H9 (cell line): ENCODE measurements around the gene CATSPER1. TPM values are rescaled to one million over a fixed set of nuclear protein-coding genes. Genes with fewer than 3 reads are reported as not detected.

Experiments
- DNase-seq: peaks from one replicate; pipeline ENCODE4 v3.0.0-alpha.2; 2017
- H2AFZ ChIP-seq: one replicate; pipeline ENCODE4 v1.6.1; 2013; ENCODE audit warnings: mild to moderate bottlenecking, low read length, control low read depth, moderate library complexity
- H2AK5ac ChIP-seq: 2 replicates; pipeline ENCODE4 v1.6.1; 2013; ENCODE audit warnings: low read length, control low read depth, mixed read lengths; ENCODE audit not compliant: insufficient read length
- H2BK120ac ChIP-seq: one replicate; pipeline ENCODE4 v1.6.1; 2013; ENCODE audit warnings: low read depth, mild to moderate bottlenecking, low read length, control low read depth, inconsistent platforms; ENCODE audit not compliant: poor library complexity, severe bottlenecking
- H2BK12ac ChIP-seq: 2 replicates; pipeline ENCODE4 v1.6.1; 2013; ENCODE audit warnings: low read length, control low read depth, mixed read lengths, low read depth; ENCODE audit not compliant: insufficient read length
- H2BK15ac ChIP-seq: 2 replicates; pipeline ENCODE4 v1.6.1; 2013; ENCODE audit warnings: low read depth, low read length, control low read depth
- H2BK20ac ChIP-seq: one replicate; pipeline ENCODE4 v1.6.1; 2013; ENCODE audit warnings: low read depth, mild to moderate bottlenecking, low read length, control low read depth, inconsistent platforms; ENCODE audit not compliant: poor library complexity, severe bottlenecking
- H2BK5ac ChIP-seq: 2 replicates; pipeline ENCODE4 v1.6.1; 2013; ENCODE audit warnings: low read length, control low read depth, mixed read lengths; ENCODE audit not compliant: insufficient read length
- H3K14ac ChIP-seq: 2 replicates; pipeline ENCODE4 v1.6.1; 2013; ENCODE audit warnings: low read length, control low read depth; ENCODE audit not compliant: insufficient read depth
- H3K18ac ChIP-seq: 2 replicates; pipeline ENCODE4 v1.6.1; 2013; ENCODE audit warnings: low read depth, mild to moderate bottlenecking, mixed read lengths, low read length, control low read depth; ENCODE audit not compliant: insufficient read length
- H3K23ac ChIP-seq: 2 replicates; pipeline ENCODE4 v1.6.1; 2013; ENCODE audit warnings: low read length, control low read depth, mixed read lengths, low read depth; ENCODE audit not compliant: insufficient read length
- H3K23me2 ChIP-seq: 2 replicates; pipeline ENCODE4 v1.6.1; 2013; ENCODE audit warnings: low read depth, mild to moderate bottlenecking, mixed read lengths, low read length, control low read depth; ENCODE audit not compliant: insufficient read length, poor library complexity, severe bottlenecking
- H3K27ac ChIP-seq: 2 replicates; pipeline ENCODE4 v1.5.1; 2013; ENCODE audit warnings: low read length, control low read depth, mixed read lengths, low read depth; ENCODE audit not compliant: insufficient read length
- H3K27me3 ChIP-seq: 2 replicates; pipeline ENCODE4 v1.6.1; 2013; ENCODE audit warnings: low read length, control low read depth, inconsistent platforms; ENCODE audit not compliant: insufficient read depth
- H3K4ac ChIP-seq: 2 replicates; pipeline ENCODE4 v1.6.1; 2013; ENCODE audit warnings: low read depth, mild to moderate bottlenecking, control low read depth, inconsistent platforms, low read length, moderate library complexity
- H3K4me1 ChIP-seq: 2 replicates; pipeline ENCODE4 v1.6.1; 2013; ENCODE audit warnings: low read length, control low read depth, inconsistent platforms; ENCODE audit not compliant: insufficient read depth
- H3K4me2 ChIP-seq: 2 replicates; pipeline ENCODE4 v1.6.1; 2013; ENCODE audit warnings: low read length, control low read depth, mixed read lengths; ENCODE audit not compliant: insufficient read length, insufficient read depth
- H3K56ac ChIP-seq: 2 replicates; pipeline ENCODE4 v1.6.1; 2013; ENCODE audit warnings: low read depth, mild to moderate bottlenecking, mixed read lengths, low read length, control low read depth; ENCODE audit not compliant: insufficient read length
- H3K79me1 ChIP-seq: 2 replicates; pipeline ENCODE4 v1.6.1; 2013; ENCODE audit warnings: low read depth, mild to moderate bottlenecking, moderate library complexity, low read length, control low read depth, inconsistent platforms; ENCODE audit not compliant: insufficient read depth, poor library complexity, severe bottlenecking
- H3K79me2 ChIP-seq: 2 replicates; pipeline ENCODE4 v1.6.1; 2013; ENCODE audit warnings: low read length, control low read depth, inconsistent platforms; ENCODE audit not compliant: insufficient read depth
- H3K9ac ChIP-seq: 2 replicates; pipeline ENCODE4 v1.6.1; 2013; ENCODE audit warnings: low read length, control low read depth, mixed read lengths; ENCODE audit not compliant: insufficient read length; ENCODE audit errors: extremely low read depth
- H3K9me3 ChIP-seq: one replicate; pipeline ENCODE4 v1.6.1; 2013; ENCODE audit warnings: low read depth, low read length, inconsistent platforms; ENCODE audit not compliant: control insufficient read depth
- H3T11ph ChIP-seq: one replicate; pipeline ENCODE4 v1.6.1; 2013; ENCODE audit warnings: mild to moderate bottlenecking, low read length, control low read depth, inconsistent platforms
- H4K20me1 ChIP-seq: one replicate; pipeline ENCODE4 v1.6.1; 2013; ENCODE audit not compliant: control insufficient read depth, insufficient read length, insufficient read depth
- H4K5ac ChIP-seq: 2 replicates; pipeline ENCODE4 v1.6.1; 2013; ENCODE audit warnings: low read depth, mild to moderate bottlenecking, mixed read lengths, low read length, control low read depth; ENCODE audit not compliant: insufficient read length
- H4K8ac ChIP-seq: replicated peaks from 2 replicates; pipeline ENCODE4 v1.6.1; 2013; ENCODE audit warnings: low read length, control low read depth, mixed read lengths, low read depth; ENCODE audit not compliant: insufficient read length
- H4K91ac ChIP-seq: 2 replicates; pipeline ENCODE4 v1.6.1; 2013; ENCODE audit warnings: low read depth, mild to moderate bottlenecking, moderate library complexity, mixed read lengths, low read length, control low read depth; ENCODE audit not compliant: insufficient read length
- H3K27ac Mint-ChIP-seq, 3 experiments: 2 replicates in 2 of 3; 3 replicates in 1 of 3; pipeline ENCODE4 v1.8.0; 2020 to 2021; ENCODE audit warnings: mixed read lengths in 3 of 3, mild to moderate bottlenecking in 1 of 3, moderate library complexity in 1 of 3
- H3K27me3 Mint-ChIP-seq: 2 replicates; pipeline ENCODE4 v1.8.0; 2021; ENCODE audit warnings: low read depth, mild to moderate bottlenecking, moderate library complexity, mixed read lengths
- H3K36me3 Mint-ChIP-seq, 3 experiments: 2 replicates in 2 of 3; 3 replicates in 1 of 3; pipeline ENCODE4 v1.8.0; 2020 to 2021; ENCODE audit warnings: low read depth in 3 of 3, mixed read lengths in 3 of 3; ENCODE audit not compliant: insufficient read depth in 1 of 3
- H3K4me1 Mint-ChIP-seq, 2 experiments: 2 replicates each; pipeline ENCODE4 v1.8.0; 2020; ENCODE audit warnings: mixed read lengths in 2 of 2
- H3K4me3 Mint-ChIP-seq, 2 experiments: 2 replicates in 1 of 2; 3 replicates in 1 of 2; pipeline ENCODE4 v1.8.0; 2020 to 2021; ENCODE audit warnings: mild to moderate bottlenecking in 2 of 2, mixed read lengths in 2 of 2, moderate library complexity in 1 of 2
- H3K9me3 Mint-ChIP-seq, 2 experiments: 2 replicates in 1 of 2; 3 replicates in 1 of 2; pipeline ENCODE4 v1.8.0; 2020; ENCODE audit warnings: mild to moderate bottlenecking in 2 of 2, mixed read lengths in 2 of 2, moderate library complexity in 1 of 2
- CTCF ChIP-seq: fragments of 200-600 bp; sonication (generic); conservative IDR thresholded peaks from 3 replicates; pipeline ENCODE4 v1.8.0; 2021; ENCODE audit warnings: antibody characterized with exemption, mild to moderate bottlenecking
- WGBS: extraction: QIAGEN DNeasy Blood & Tissue Kit; methylation state at CpG from one replicate; pipeline ENCODE4 v1.1.7; 2013; ENCODE audit warnings: missing lambda C conversion rate, low lambda C conversion rate, mixed read lengths; ENCODE audit not compliant: insufficient read length; ENCODE audit errors: extremely low coverage; 5-methylcytosine and 5-hydroxymethylcytosine counted together
- total RNA-seq: library from RNA; stranded (reverse); gene quantifications from 2 replicates; pipeline ENCODE4 v1.2.1, GENCODE V29; 2021

The CATSPER1 gene
- total RNA-seq, 1 experiment from 2014 or later: not detected

DNA sequence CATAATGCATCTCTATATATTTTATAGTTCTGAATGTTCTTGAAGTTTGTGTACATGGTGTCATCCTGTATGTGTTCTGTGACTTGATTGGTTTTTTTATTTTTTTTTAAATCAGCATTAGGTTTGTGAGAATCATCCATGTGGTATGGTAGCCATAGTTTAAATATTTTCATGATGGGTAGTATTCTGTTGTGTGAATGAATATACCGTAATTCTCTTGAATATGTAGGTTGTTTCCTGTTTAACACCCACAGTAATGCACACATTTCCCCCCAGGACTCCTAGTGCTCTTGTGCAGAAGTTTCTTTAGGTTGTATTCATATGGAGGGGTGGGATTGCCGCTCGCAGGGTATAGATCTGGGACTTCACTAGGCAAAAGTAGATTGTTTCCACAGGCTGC, 45.8 kb upstream of the CATSPER1 start:
- peaks cover 18 to 44% (median 29%) of the 10 kb centered on the region in 3 experiments for H3K36me3 Mint-ChIP-seq
- H3K14ac ChIP-seq: no peak overlapping the region
- no peaks in the 10 kb centered on the region for H3K4me1 ChIP-seq
- H3K27me3 ChIP-seq: no peaks in the 10 kb centered on the region
- peaks cover 21 to 32% of the 10 kb centered on the region in 2 experiments for H3K4me1 Mint-ChIP-seq
- H3K27ac Mint-ChIP-seq: no peak overlapping the region
- no peak overlapping the region for H4K5ac ChIP-seq
- H4K91ac ChIP-seq: no peak overlapping the region
- H2BK12ac ChIP-seq: no peak overlapping the region
- peaks cover 4% of the 10 kb centered on the region for H3K23me2 ChIP-seq
- H3K4me3 Mint-ChIP-seq: peak overlapping the region; percentile 83 to 91; a peak in 4 of 5 replicates
- H3T11ph ChIP-seq: no peak overlapping the region
- WGBS: no CpG with 5 or more reads among the region's 3 CpGs
- no peak overlapping the region for H3K9ac ChIP-seq
- H3K9me3 ChIP-seq: no peaks in the 10 kb centered on the region
- no peaks in the 10 kb centered on the region for H4K20me1 ChIP-seq
- peaks cover 2% of the 10 kb centered on the region; the same call in 1 of the 2 replicates for H3K79me2 ChIP-seq
- no peaks in the 10 kb centered on the region for H3K79me1 ChIP-seq
- H2BK15ac ChIP-seq: no peak overlapping the region
- no peak overlapping the region for H3K4me2 ChIP-seq
- no peaks in the 10 kb centered on the region for H3K27me3 Mint-ChIP-seq
- no peak overlapping the region for H3K18ac ChIP-seq
- no peak for TF ChIP-seq CTCF
- H3K23ac ChIP-seq: no peak overlapping the region
- no peak overlapping the region for H2BK20ac ChIP-seq
- no peak overlapping the region for H3K4ac ChIP-seq
- no peak overlapping the region for H2AFZ ChIP-seq
- DNase-seq: no peak
- no peak overlapping the region for H2AK5ac ChIP-seq
- no peak overlapping the region for H3K27ac ChIP-seq
- no peak overlapping the region for H2BK120ac ChIP-seq
- H3K56ac ChIP-seq: no peak overlapping the region
- no peak overlapping the region for H4K8ac ChIP-seq
- no peaks in the 10 kb centered on the region; a peak in 1 of 5 replicates for H3K9me3 Mint-ChIP-seq
- no peak overlapping the region for H2BK5ac ChIP-seq
